ENCODE results near the gene DHRS1.

DHRS1 gene

DNA sequence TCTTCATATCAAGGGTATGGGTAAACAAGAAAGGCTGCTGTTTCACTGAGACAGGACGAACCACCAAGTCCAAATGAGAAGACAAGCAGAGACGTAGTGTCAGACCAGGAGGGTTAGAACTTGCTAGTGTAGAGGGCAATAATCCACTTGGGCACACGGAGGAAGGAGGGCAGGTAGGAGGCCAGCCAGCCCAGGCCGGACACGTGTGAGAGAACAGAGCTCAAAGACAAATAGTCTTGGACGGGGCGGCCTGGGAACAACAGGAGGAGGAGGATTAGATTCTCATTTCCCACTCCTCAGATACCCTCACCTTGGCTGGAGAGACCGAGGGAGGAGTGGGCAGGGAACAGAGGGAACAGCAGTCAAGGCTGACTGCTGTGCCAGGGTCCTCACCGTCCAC, 8.8 kb downstream of the DHRS1 start:
- no peak for DNase-seq (ENCODE audit: low read depth)
- TF ChIP-seq, protein P1, sequence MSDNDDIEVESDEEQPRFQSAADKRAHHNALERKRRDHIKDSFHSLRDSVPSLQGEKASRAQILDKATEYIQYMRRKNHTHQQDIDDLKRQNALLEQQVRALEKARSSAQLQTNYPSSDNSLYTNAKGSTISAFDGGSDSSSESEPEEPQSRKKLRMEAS (IDR thresholded peaks at IDR 0.05; ENCODE audit: low read depth, low read length), result no peak
- TF ChIP-seq POLR2A (IDR thresholded peaks at IDR 0.05; ENCODE audit: extremely low read depth, insufficient read length) (no peak), CTCF (IDR thresholded peaks at IDR 0.05; ENCODE audit: low read depth, low read length) (no peak), MYC (IDR thresholded peaks at IDR 0.05; ENCODE audit: low read depth, low read length) (no peak)
- no peak overlapping the region for H3K4me3 ChIP-seq (ENCODE audit: low read depth, low read length)

- TF ChIP-seq POLR2A (IDR thresholded peaks at IDR 0.05; ENCODE audit: extremely low read depth, insufficient read length) (no peak), MYC (IDR thresholded peaks at IDR 0.05; ENCODE audit: low read depth, low read length) (no peak), CTCF (IDR thresholded peaks at IDR 0.05; ENCODE audit: low read depth, low read length) (no peak)
- TF ChIP-seq, protein P1 (IDR thresholded peaks at IDR 0.05; ENCODE audit: low read depth, low read length), result no peak
- DNase-seq (ENCODE audit: low read depth), result no peak
- no peak overlapping the region for H3K4me3 ChIP-seq (ENCODE audit: low read depth, low read length)
Measured at GRCh38 chr14:24289649-24290280, 9.8 kb downstream of the DHRS1 start.

DNA sequence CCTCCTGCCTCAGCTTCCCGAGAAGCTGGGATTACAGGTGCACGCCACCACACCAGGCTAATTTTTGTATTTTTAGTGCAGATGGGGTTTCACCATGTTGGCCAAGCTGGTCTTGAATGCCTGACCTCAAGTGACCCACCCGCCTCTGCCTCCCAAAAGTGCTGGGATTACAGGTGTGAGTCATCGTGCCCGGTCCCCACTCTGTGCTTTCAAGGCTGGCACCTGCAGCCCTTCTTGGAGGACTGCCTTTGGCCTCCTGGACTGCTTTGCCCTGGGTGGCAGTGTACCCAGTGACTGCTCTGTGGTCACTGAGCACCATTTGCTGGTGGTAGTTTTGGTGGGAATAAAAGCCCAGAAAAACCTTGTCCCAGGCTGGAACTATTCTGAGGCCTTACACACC, 12.6 kb downstream of the DHRS1 start:
- no peak for DNase-seq (ENCODE audit: low read depth)
- no peak for TF ChIP-seq CTCF (IDR thresholded peaks at IDR 0.05; ENCODE audit: low read depth, low read length)
- no peak for TF ChIP-seq MYC (IDR thresholded peaks at IDR 0.05; ENCODE audit: low read depth, low read length)
- TF ChIP-seq, protein P1 (IDR thresholded peaks at IDR 0.05; ENCODE audit: low read depth, low read length), result no peak
- no peak for TF ChIP-seq POLR2A (IDR thresholded peaks at IDR 0.05; ENCODE audit: extremely low read depth, insufficient read length)
- H3K4me3 ChIP-seq (ENCODE audit: low read depth, low read length), result no peak overlapping the region

- DNase-seq (ENCODE audit: low read depth), result no peak
- TF ChIP-seq, protein P1 (IDR thresholded peaks at IDR 0.05; ENCODE audit: low read depth, low read length), result no peak
- TF ChIP-seq MYC (IDR thresholded peaks at IDR 0.05; ENCODE audit: low read depth, low read length) (no peak), CTCF (IDR thresholded peaks at IDR 0.05; ENCODE audit: low read depth, low read length) (no peak), POLR2A (IDR thresholded peaks at IDR 0.05; ENCODE audit: extremely low read depth, insufficient read length) (no peak)
Measured at GRCh38 chr14:24285351-24285750, 14.2 kb downstream of the DHRS1 start.

DNA sequence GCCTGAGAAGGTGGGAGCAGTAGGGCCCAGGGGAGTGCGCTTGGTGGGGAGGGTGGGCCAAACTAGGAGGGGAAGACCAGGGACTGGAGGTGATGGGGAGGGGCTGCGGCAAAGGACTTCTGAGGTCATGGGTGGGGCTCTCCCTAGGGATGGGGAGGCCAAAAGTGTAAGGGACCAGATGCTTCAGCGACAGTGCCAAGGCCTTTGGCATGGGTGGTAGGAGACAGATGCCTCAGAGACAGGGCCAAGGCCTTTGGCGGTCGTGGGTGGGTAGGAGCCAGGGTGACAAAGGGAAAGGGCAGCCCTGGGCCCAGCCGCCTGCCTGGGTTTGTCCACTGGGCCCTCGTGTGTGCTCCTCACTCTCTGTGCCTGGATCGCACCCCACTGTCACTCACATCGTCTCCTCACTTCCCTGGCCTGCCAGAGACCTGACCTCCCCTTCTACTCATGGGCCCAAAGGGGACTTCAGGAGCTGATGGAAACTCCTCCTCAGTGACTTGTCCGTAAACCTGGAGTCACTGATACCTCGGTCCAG, 15.0 kb downstream of the DHRS1 start:
- DNase-seq (ENCODE audit: low read depth), result no peak
- TF ChIP-seq, protein P1 (IDR thresholded peaks at IDR 0.05; ENCODE audit: low read depth, low read length), result no peak
- TF ChIP-seq MYC (IDR thresholded peaks at IDR 0.05; ENCODE audit: low read depth, low read length) (no peak), CTCF (IDR thresholded peaks at IDR 0.05; ENCODE audit: low read depth, low read length) (no peak), POLR2A (IDR thresholded peaks at IDR 0.05; ENCODE audit: extremely low read depth, insufficient read length) (no peak)
- H3K4me3 ChIP-seq (ENCODE audit: low read depth, low read length), result no peak overlapping the region

More at GRCh38 chr14:24285351-24285750, 14.2 kb downstream of the DHRS1 start:
- no peak overlapping the region for H3K4me3 ChIP-seq (ENCODE audit: low read depth, low read length)
